Ovary (tissue), 3 donors: ENCODE data around the gene CHRM4.

Experiments used
- CTCF ChIP-seq, 3 donors: fragments of 450-650 bp in 2 of 3; fragments of 200-600 bp in 1 of 3; IDR thresholded peaks; one replicate each; pipeline versions ENCODE4 v1.5.1 to v1.8.0; 2016 to 2022; ENCODE audit warnings: antibody characterized with exemption in 3 of 3, mild to moderate bottlenecking in 1 of 3
- EP300 ChIP-seq: sonication (generic); formaldehyde crosslinking; IDR thresholded peaks from one replicate; pipeline ENCODE4 v1.6.1; 2017; ENCODE audit warnings: antibody characterized with exemption
- POLR2A ChIP-seq: fragments of 450-650 bp; IDR thresholded peaks from one replicate; pipeline ENCODE4 v1.6.1; 2017; ENCODE audit warnings: antibody characterized with exemption, mild to moderate bottlenecking, moderate library complexity
- donor health status: DM: no; HTN: no; CAD: no.

DNA sequence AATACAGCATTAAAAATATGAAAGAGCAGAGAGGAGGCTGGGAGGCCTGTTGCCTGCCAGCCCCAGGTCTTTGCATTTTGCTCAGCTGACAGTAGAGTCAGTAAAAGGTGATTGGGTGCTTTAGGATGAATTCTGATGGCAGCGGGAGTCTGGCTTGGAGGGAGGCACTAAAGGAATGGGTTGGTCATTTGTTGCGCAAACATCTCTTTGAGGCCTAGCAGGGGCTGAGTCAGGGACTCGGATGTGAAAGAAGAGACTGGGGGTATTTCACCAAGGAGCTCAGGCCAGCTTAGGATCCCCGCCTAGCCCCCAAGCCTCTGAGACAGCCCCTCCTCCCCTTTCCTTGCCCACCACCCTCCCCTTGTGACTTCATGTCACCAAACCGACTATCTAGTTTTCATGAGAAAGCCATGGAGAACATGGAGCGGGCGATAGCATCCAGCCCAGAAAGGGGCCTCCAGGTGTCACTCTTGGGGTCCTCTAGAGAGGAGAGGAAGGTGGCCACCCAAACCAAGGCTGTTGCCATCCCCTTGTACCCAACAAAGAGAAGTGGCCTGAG, 34.6 kb downstream of the CHRM4 start:
- TF ChIP-seq CTCF (IDR thresholded peaks at IDR 0.05): no peak
- no peak for TF ChIP-seq POLR2A
- no peak for TF ChIP-seq EP300
